ENCODE data around the gene TSPAN15.
"Not testable (repeated sequence)": the region's sequence is repeated elsewhere in the genome, so short reads cannot be mapped to it uniquely, and the experiment has no call there.

The TSPAN15 gene

GRCh38 chr10:69481305-69481704, 30.0 kb downstream of the TSPAN15 start:
- H3K36me3 ChIP-seq (ENCODE audit: control insufficient read depth in 1 of 2, insufficient read depth in 2 of 2, low read length in 2 of 2), result peaks cover 10 to 33% of the 10 kb centered on the region in 2 donors
- peaks cover 14 to 19% of the 10 kb centered on the region in 2 donors for H3K4me1 ChIP-seq (ENCODE audit: control insufficient read depth in 1 of 2, insufficient read depth in 2 of 2, low read length in 2 of 2)
- H3K4me3 ChIP-seq (ENCODE audit: low read depth in 1 of 2, low read length in 2 of 2), result no peak overlapping the region
- no peaks in the 10 kb centered on the region for H3K27me3 ChIP-seq (ENCODE audit: control insufficient read depth in 1 of 2, insufficient read depth in 2 of 2, low read length in 2 of 2)
- H3K9ac ChIP-seq (ENCODE audit: low read depth in 1 of 2, low read length in 2 of 2), result no peak overlapping the region
- H3K9me3 ChIP-seq (ENCODE audit: control insufficient read depth in 1 of 2, low read length in 2 of 2), result no peaks in the 10 kb centered on the region
- peak overlapping the region; percentile 5 for H3K27ac ChIP-seq (ENCODE audit: low read depth, low read length)

- H3K27me3 ChIP-seq (ENCODE audit: control insufficient read depth in 1 of 2, insufficient read depth in 2 of 2, low read length in 2 of 2), result no peaks in the 10 kb centered on the region
- peaks cover 10 to 39% of the 10 kb centered on the region in 2 donors for H3K36me3 ChIP-seq (ENCODE audit: control insufficient read depth in 1 of 2, insufficient read depth in 2 of 2, low read length in 2 of 2)
- no peaks in the 10 kb centered on the region for H3K9me3 ChIP-seq (ENCODE audit: control insufficient read depth in 1 of 2, low read length in 2 of 2)
- H3K4me3 ChIP-seq (ENCODE audit: low read depth in 1 of 2, low read length in 2 of 2), result no peak overlapping the region
- no peak overlapping the region for H3K27ac ChIP-seq (ENCODE audit: low read depth, low read length)
- peaks cover 14 to 19% of the 10 kb centered on the region in 2 donors for H3K4me1 ChIP-seq (ENCODE audit: control insufficient read depth in 1 of 2, insufficient read depth in 2 of 2, low read length in 2 of 2)
- no peak overlapping the region for H3K9ac ChIP-seq (ENCODE audit: low read depth in 1 of 2, low read length in 2 of 2)
Observed at GRCh38 chr10:69481811-69482524, 30.7 kb downstream of the TSPAN15 start.

GRCh38 chr10:69483963-69484362, 32.7 kb downstream of the TSPAN15 start:
- H3K9ac ChIP-seq (ENCODE audit: low read depth in 1 of 2, low read length in 2 of 2), result no peak overlapping the region
- H3K4me1 ChIP-seq (ENCODE audit: control insufficient read depth in 1 of 2, insufficient read depth in 2 of 2, low read length in 2 of 2), result peaks cover 14 to 17% of the 10 kb centered on the region in 2 donors
- no peak overlapping the region for H3K27ac ChIP-seq (ENCODE audit: low read depth, low read length)
- H3K27me3 ChIP-seq (ENCODE audit: control insufficient read depth in 1 of 2, insufficient read depth in 2 of 2, low read length in 2 of 2), result no peaks in the 10 kb centered on the region
- peaks cover 18 to 49% of the 10 kb centered on the region in 2 donors for H3K36me3 ChIP-seq (ENCODE audit: control insufficient read depth in 1 of 2, insufficient read depth in 2 of 2, low read length in 2 of 2)
- H3K9me3 ChIP-seq (ENCODE audit: control insufficient read depth in 1 of 2, low read length in 2 of 2), result peaks cover 0 to 8% of the 10 kb centered on the region in 2 donors
- no peak overlapping the region for H3K4me3 ChIP-seq (ENCODE audit: low read depth in 1 of 2, low read length in 2 of 2)

- H3K27ac ChIP-seq (ENCODE audit: low read depth, low read length), result no peak overlapping the region
- H3K4me1 ChIP-seq (ENCODE audit: control insufficient read depth in 1 of 2, insufficient read depth in 2 of 2, low read length in 2 of 2), result peaks cover 9 to 10% of the 10 kb centered on the region in 2 donors
- peaks cover 0 to 8% of the 10 kb centered on the region in 2 donors for H3K9me3 ChIP-seq (ENCODE audit: control insufficient read depth in 1 of 2, low read length in 2 of 2)
- no peaks in the 10 kb centered on the region for H3K27me3 ChIP-seq (ENCODE audit: control insufficient read depth in 1 of 2, insufficient read depth in 2 of 2, low read length in 2 of 2)
- no peak overlapping the region for H3K9ac ChIP-seq (ENCODE audit: low read depth in 1 of 2, low read length in 2 of 2)
- no peak overlapping the region for H3K4me3 ChIP-seq (ENCODE audit: low read depth in 1 of 2, low read length in 2 of 2)
- peaks cover 18 to 53% of the 10 kb centered on the region in 2 donors for H3K36me3 ChIP-seq (ENCODE audit: control insufficient read depth in 1 of 2, insufficient read depth in 2 of 2, low read length in 2 of 2)
Observed at GRCh38 chr10:69484736-69485135, 33.5 kb downstream of the TSPAN15 start.

GRCh38 chr10:69486922-69487730, 35.9 kb downstream of the TSPAN15 start:
- no peaks in the 10 kb centered on the region for H3K27me3 ChIP-seq (ENCODE audit: control insufficient read depth in 1 of 2, insufficient read depth in 2 of 2, low read length in 2 of 2)
- no peak overlapping the region for H3K9ac ChIP-seq (ENCODE audit: low read depth in 1 of 2, low read length in 2 of 2)
- H3K9me3 ChIP-seq (ENCODE audit: control insufficient read depth in 1 of 2, low read length in 2 of 2), result peaks cover 0 to 8% of the 10 kb centered on the region in 2 donors
- peaks cover 18 to 57% of the 10 kb centered on the region in 2 donors for H3K36me3 ChIP-seq (ENCODE audit: control insufficient read depth in 1 of 2, insufficient read depth in 2 of 2, low read length in 2 of 2)
- H3K4me1 ChIP-seq (ENCODE audit: control insufficient read depth in 1 of 2, insufficient read depth in 2 of 2, low read length in 2 of 2), result no peaks in the 10 kb centered on the region
- no peak overlapping the region for H3K27ac ChIP-seq (ENCODE audit: low read depth, low read length)
- no peak overlapping the region for H3K4me3 ChIP-seq (ENCODE audit: low read depth in 1 of 2, low read length in 2 of 2)

GRCh38 chr10:69488149-69488844, 37.0 kb downstream of the TSPAN15 start:
- H3K27me3 ChIP-seq (ENCODE audit: control insufficient read depth in 1 of 2, insufficient read depth in 2 of 2, low read length in 2 of 2), result not testable (repeated sequence)
- H3K36me3 ChIP-seq (ENCODE audit: control insufficient read depth in 1 of 2, insufficient read depth in 2 of 2, low read length in 2 of 2), result peaks cover 18 to 52% of the 10 kb centered on the region in 2 donors

GRCh38 chr10:69488856-69489255, 37.6 kb downstream of the TSPAN15 start:
- H3K27me3 ChIP-seq (ENCODE audit: control insufficient read depth in 1 of 2, insufficient read depth in 2 of 2, low read length in 2 of 2); H3K27ac ChIP-seq (ENCODE audit: low read depth, low read length); H3K4me3 ChIP-seq (ENCODE audit: low read depth in 1 of 2, low read length in 2 of 2); H3K9ac ChIP-seq (ENCODE audit: low read depth in 1 of 2, low read length in 2 of 2); H3K9me3 ChIP-seq (ENCODE audit: control insufficient read depth in 1 of 2, low read length in 2 of 2); H3K4me1 ChIP-seq (ENCODE audit: control insufficient read depth in 1 of 2, insufficient read depth in 2 of 2, low read length in 2 of 2): not testable (repeated sequence)
- peaks cover 18 to 48% of the 10 kb centered on the region in 2 donors for H3K36me3 ChIP-seq (ENCODE audit: control insufficient read depth in 1 of 2, insufficient read depth in 2 of 2, low read length in 2 of 2)

More at GRCh38 chr10:69488149-69488844, 37.0 kb downstream of the TSPAN15 start:
- not testable (repeated sequence) for H3K27ac ChIP-seq (ENCODE audit: low read depth, low read length); H3K4me3 ChIP-seq (ENCODE audit: low read depth in 1 of 2, low read length in 2 of 2); H3K4me1 ChIP-seq (ENCODE audit: control insufficient read depth in 1 of 2, insufficient read depth in 2 of 2, low read length in 2 of 2); H3K9me3 ChIP-seq (ENCODE audit: control insufficient read depth in 1 of 2, low read length in 2 of 2); H3K9ac ChIP-seq (ENCODE audit: low read depth in 1 of 2, low read length in 2 of 2)

GRCh38 chr10:69489506-69490090, 38.3 kb downstream of the TSPAN15 start:
- Histone ChIP-seq H3K27me3 (ENCODE audit: control insufficient read depth in 1 of 2, insufficient read depth in 2 of 2, low read length in 2 of 2) (no peaks in the 10 kb centered on the region), H3K27ac (ENCODE audit: low read depth, low read length) (no peak overlapping the region), H3K4me3 (ENCODE audit: low read depth in 1 of 2, low read length in 2 of 2) (no peak overlapping the region), H3K9ac (ENCODE audit: low read depth in 1 of 2, low read length in 2 of 2) (no peak overlapping the region), H3K36me3 (ENCODE audit: control insufficient read depth in 1 of 2, insufficient read depth in 2 of 2, low read length in 2 of 2) (peaks cover 16 to 41% of the 10 kb centered on the region in 2 donors), H3K4me1 (ENCODE audit: control insufficient read depth in 1 of 2, insufficient read depth in 2 of 2, low read length in 2 of 2) (no peaks in the 10 kb centered on the region), H3K9me3 (ENCODE audit: control insufficient read depth in 1 of 2, low read length in 2 of 2) (peaks cover 0 to 8% of the 10 kb centered on the region in 2 donors)

GRCh38 chr10:69490876-69491275, 39.6 kb downstream of the TSPAN15 start:
- Histone ChIP-seq H3K27me3 (ENCODE audit: control insufficient read depth in 1 of 2, insufficient read depth in 2 of 2, low read length in 2 of 2) (no peaks in the 10 kb centered on the region), H3K36me3 (ENCODE audit: control insufficient read depth in 1 of 2, insufficient read depth in 2 of 2, low read length in 2 of 2) (peaks cover 9 to 32% of the 10 kb centered on the region in 2 donors), H3K27ac (ENCODE audit: low read depth, low read length) (no peak overlapping the region), H3K4me1 (ENCODE audit: control insufficient read depth in 1 of 2, insufficient read depth in 2 of 2, low read length in 2 of 2) (no peaks in the 10 kb centered on the region), H3K9ac (ENCODE audit: low read depth in 1 of 2, low read length in 2 of 2) (no peak overlapping the region), H3K9me3 (ENCODE audit: control insufficient read depth in 1 of 2, low read length in 2 of 2) (peaks cover 0 to 8% of the 10 kb centered on the region in 2 donors), H3K4me3 (ENCODE audit: low read depth in 1 of 2, low read length in 2 of 2) (no peak overlapping the region)

Data from duodenal mucosa (tissue), 2 donors.